Measurements from ENCODE around the gene CIB2.

The CIB2 gene

GRCh38 chr15:78149068-78149804 lies 18.0 kb upstream of the CIB2 start, which contains the start of gene IDH3A:
Gene IDH3A, plus strand, starts transcription at chr15:78149362. Its CDS starts 42 bp downstream, at chr15:78149404.
- DNase-seq, result peak; percentile 100

GRCh38 chr15:78148392-78149067 lies 17.3 kb upstream of the CIB2 start:
- no peak for DNase-seq

GRCh38 chr15:78147566-78147965 lies 16.3 kb upstream of the CIB2 start:
- no peak for DNase-seq

- no peak for DNase-seq
These were observed 15.3 kb upstream of the CIB2 start for GRCh38 chr15:78146425-78147154.

- DNase-seq, result no peak
These were observed 11.1 kb upstream of the CIB2 start for GRCh38 chr15:78142332-78142731.

GRCh38 chr15:78140292-78140691 lies 9.0 kb upstream of the CIB2 start:
- DNase-seq, result no peak

- DNase-seq, result no peak
These were observed 8.3 kb upstream of the CIB2 start for GRCh38 chr15:78139578-78139977.

- no peak for DNase-seq
These were observed 2.6 kb upstream of the CIB2 start for GRCh38 chr15:78133801-78134200.

- peak in 1 of 2 donors; percentile 54 for DNase-seq
These were observed 565 bp downstream of the CIB2 start for GRCh38 chr15:78130466-78131294.

GRCh38 chr15:78129751-78130287 lies 1.4 kb downstream of the CIB2 start:
- no peak for DNase-seq

- no peak for DNase-seq
These were observed 2.0 kb downstream of the CIB2 start for GRCh38 chr15:78129077-78129750.

GRCh38 chr15:78127882-78128281 lies 3.4 kb downstream of the CIB2 start:
- DNase-seq, result no peak

- no peak for DNase-seq
These were observed 6.0 kb downstream of the CIB2 start for GRCh38 chr15:78125267-78125666.

GRCh38 chr15:78120523-78120922 lies 10.7 kb downstream of the CIB2 start:
- no peak for DNase-seq

GRCh38 chr15:78112551-78112950 lies 18.7 kb downstream of the CIB2 start:
- no peak for DNase-seq

- DNase-seq, result no peak
These were observed 19.5 kb downstream of the CIB2 start for GRCh38 chr15:78111788-78112187.

GRCh38 chr15:78110916-78111475 lies 20.2 kb downstream of the CIB2 start:
- no peak for DNase-seq

GRCh38 chr15:78110096-78110495 lies 21.1 kb downstream of the CIB2 start:
- DNase-seq, result no peak

- no peak for DNase-seq
These were observed 22.1 kb downstream of the CIB2 start for GRCh38 chr15:78109156-78109555.

- peak; percentile 83 to 84 for DNase-seq
These were observed 22.8 kb downstream of the CIB2 start for GRCh38 chr15:78108300-78109084.

- DNase-seq, result no peak
These were observed 23.8 kb downstream of the CIB2 start for GRCh38 chr15:78107471-78107870.

Data from stimulated activated CD4-positive, alpha-beta T cell treated with anti-CD3 and anti-CD28 coated beads, Interleukin-2, amount 100 ng/mL, for 24 hours (primary cell).